B cell (primary cell): Measurements from ENCODE around the gene TENM3. TPM values are rescaled to one million over a fixed set of nuclear protein-coding genes. Genes with fewer than 3 reads are reported as not detected.

ENCODE experiments used
- ATAC-seq: fragments of 200-7000 bp; cut with Tn5 transposase; one replicate; pipeline ENCODE4 v1.10.0; 2021; ENCODE audit warnings: low read depth, mild to moderate bottlenecking, moderate number of reproducible peaks, moderate library complexity
- CTCF ChIA-PET: fragments of 350-600 bp; sonication (Branson Sonifier 250); formaldehyde crosslinking; loops from one replicate; lab custom pipeline; 2021; ENCODE audit warnings: antibody characterized with exemption, inconsistent platforms; lab: Charles Lee
- POLR2A ChIA-PET: fragments of 350-600 bp; sonication (Branson Sonifier 250); formaldehyde crosslinking; loops from one replicate; lab custom pipeline; 2021; ENCODE audit warnings: antibody characterized with exemption; lab: Charles Lee
- DNase-seq: peaks from one replicate; pipeline ENCODE4 v3.0.0; 2013
- H2AFZ ChIP-seq: 2 replicates; pipeline ENCODE4 v1.6.1; 2012; ENCODE audit warnings: mild to moderate bottlenecking, low read depth, low read length; ENCODE audit not compliant: insufficient read depth, poor library complexity, severe bottlenecking
- H3K27ac ChIP-seq, 2 donors: 1 replicate in 1 of 2; 2 replicates in 1 of 2; pipeline ENCODE4 v1.5.1; 2012 to 2013; ENCODE audit warnings: low read length in 2 of 2, mild to moderate bottlenecking in 2 of 2, moderate library complexity in 1 of 2
- H3K27me3 ChIP-seq, 4 experiments: fragments of 200-600 bp in 1 of 4; sonication (generic) in 1 of 4; replicated peaks in 1 of 4; 1 replicate in 2 of 4; 2 replicates in 2 of 4; pipeline versions ENCODE4 v1.6.1 to v1.7.0; 2013 to 2016; ENCODE audit warnings: low read length in 3 of 4, mild to moderate bottlenecking in 2 of 4, mixed read lengths in 1 of 4, moderate library complexity in 1 of 4; ENCODE audit not compliant: insufficient read depth in 4 of 4, control insufficient read depth in 3 of 4; ENCODE audit errors: control extremely low read depth in 1 of 4
- H3K36me3 ChIP-seq, 2 experiments: replicated peaks in 1 of 2; 1 replicate in 1 of 2; 2 replicates in 1 of 2; pipeline versions ENCODE4 v1.6.1 to v1.7.1; 2013; ENCODE audit warnings: low read length in 1 of 2; ENCODE audit not compliant: insufficient read depth in 2 of 2, control insufficient read depth in 1 of 2; ENCODE audit errors: control extremely low read depth in 1 of 2, extremely low read depth in 1 of 2
- H3K4me1 ChIP-seq, 2 donors: fragments of 200-600 bp in 1 of 2; sonication (generic) in 1 of 2; 1 replicate in 1 of 2; 2 replicates in 1 of 2; pipeline versions ENCODE4 v1.5.1 to v1.6.1; 2013 to 2017; ENCODE audit warnings: low read length in 2 of 2; ENCODE audit not compliant: control insufficient read depth in 2 of 2, insufficient read depth in 2 of 2
- H3K4me2 ChIP-seq: replicated peaks from 2 replicates; pipeline ENCODE3; 2012; ENCODE audit warnings: mild to moderate bottlenecking, low read depth, low read length; ENCODE audit not compliant: poor library complexity, severe bottlenecking
- H3K4me3 ChIP-seq, 5 experiments: fragments of 200-600 bp in 1 of 5; sonication (generic) in 1 of 5; 1 replicate in 3 of 5; 2 replicates in 2 of 5; pipeline versions ENCODE4 v1.5.1 to v1.7.0; 2011 to 2016; ENCODE audit warnings: low read length in 4 of 5, mild to moderate bottlenecking in 4 of 5, low read depth in 2 of 5, control low read depth in 1 of 5, moderate library complexity in 1 of 5; ENCODE audit not compliant: insufficient read depth in 1 of 5; ENCODE audit errors: control extremely low read depth in 1 of 5, extremely low read depth in 1 of 5
- H3K79me2 ChIP-seq: fragments of 200-600 bp; sonication (generic); one replicate; pipeline ENCODE4 v1.6.0; 2016; ENCODE audit warnings: low read length; ENCODE audit not compliant: control insufficient read depth, insufficient read depth
- H3K9ac ChIP-seq: fragments of 200-600 bp; sonication (generic); 2 replicates; pipeline ENCODE4 v1.6.1; 2017; ENCODE audit warnings: mild to moderate bottlenecking, low read length, moderate library complexity
- H3K9me3 ChIP-seq, 3 donors: one replicate each; pipeline versions ENCODE4 v1.6.1 to v1.7.1; 2013; ENCODE audit warnings: low read length in 2 of 3; ENCODE audit not compliant: control insufficient read depth in 2 of 3, insufficient read depth in 1 of 3; ENCODE audit errors: control extremely low read depth in 1 of 3
- H4K20me1 ChIP-seq: 2 replicates; pipeline ENCODE4 v1.6.0; 2012; ENCODE audit warnings: mild to moderate bottlenecking, low read length; ENCODE audit not compliant: insufficient read depth, control insufficient read depth, poor library complexity, severe bottlenecking
- H3K27ac Mint-ChIP-seq: one replicate; pipeline ENCODE4 v1.8.0; 2021; ENCODE audit warnings: mixed read lengths
- H3K27me3 Mint-ChIP-seq: one replicate; pipeline ENCODE4 v1.8.0; 2021; ENCODE audit warnings: mixed read lengths
- H3K4me1 Mint-ChIP-seq: one replicate; pipeline ENCODE4 v1.8.0; 2021; ENCODE audit warnings: mixed read lengths
- H3K4me3 Mint-ChIP-seq: one replicate; pipeline ENCODE4 v1.8.0; 2021; ENCODE audit warnings: mixed read lengths
- H3K9me3 Mint-ChIP-seq: one replicate; pipeline ENCODE4 v1.8.0; 2022; ENCODE audit warnings: mixed read lengths; ENCODE audit not compliant: insufficient read depth
- CTCF ChIP-seq: fragments of 200-600 bp; IDR thresholded peaks from one replicate; pipeline ENCODE4 v1.8.0; 2022; ENCODE audit warnings: antibody characterized with exemption, mild to moderate bottlenecking
- EZH2 ChIP-seq: IDR thresholded peaks from 2 replicates; pipeline ENCODE4 v1.6.1; 2012; ENCODE audit warnings: borderline replicate concordance, low read depth, mild to moderate bottlenecking, moderate library complexity, low read length; ENCODE audit not compliant: insufficient read depth, poor library complexity, severe bottlenecking
- WGBS: methylation state at CpG from one replicate; pipeline ENCODE4 v1.1.5; 2013; ENCODE audit warnings: missing lambda C conversion rate; ENCODE audit not compliant: insufficient coverage; 5-methylcytosine and 5-hydroxymethylcytosine counted together
- intact Hi-C: fragments of 100-400 bp; cut with micrococcal nuclease; formaldehyde crosslinking; loops from one replicate; pipeline ENCODE4 v1.10.0; 2022
- polyA plus RNA-seq: library from polyadenylated mRNA; depleted of rRNA; stranded (reverse); fragments of >200 nt; gene quantifications from 2 replicates; pipeline ENCODE4 v1.2.3, GENCODE V29; 2012
- total RNA-seq, 2 donors: library from RNA; stranded (reverse); fragments of 120-200 nt in 1 of 2; gene quantifications; 1 replicate in 1 of 2; 2 replicates in 1 of 2; pipeline versions ENCODE4 v1.2.3 to v1.2.4, GENCODE V29; 2013 to 2022

The TENM3 gene
- total and polyA plus RNA-seq, 2 donors (not counting 1 experiment from before 2014, with no cell fraction given), result not detected

DNA sequence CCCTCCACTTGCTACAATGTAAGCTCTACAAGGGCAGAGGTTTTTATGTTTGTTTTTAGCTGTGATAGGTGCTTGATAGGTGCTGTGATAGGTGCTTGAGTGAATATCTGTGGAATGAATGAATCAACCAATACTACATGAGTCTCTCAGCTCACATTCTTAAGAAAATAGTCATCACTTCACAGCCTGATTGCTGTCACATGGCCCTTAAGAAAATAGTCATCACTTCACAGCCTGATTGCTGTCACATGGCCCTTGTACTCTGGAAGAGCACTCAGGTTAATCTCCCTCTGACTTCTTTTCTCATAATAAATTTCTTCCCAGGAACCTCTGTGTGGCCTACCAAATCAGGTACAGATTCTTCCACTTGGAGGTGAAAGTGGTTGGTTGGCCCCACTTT, 335.2 kb downstream of the TENM3 start:
- no peak overlapping the region for H3K27ac ChIP-seq
- no peaks in the 10 kb centered on the region for H3K27me3 Mint-ChIP-seq
- H3K4me3 Mint-ChIP-seq, result no peak overlapping the region
- no peak overlapping the region for H3K27ac Mint-ChIP-seq
- peaks cover 0 to 3% (median 0%) of the 10 kb centered on the region in 4 experiments for H3K27me3 ChIP-seq
- ChIA-PET POLR2A (no interaction called here), CTCF (no interaction called here)
- H3K9me3 Mint-ChIP-seq, result no peaks in the 10 kb centered on the region
- intact Hi-C loops, result no loop called here
- no peaks in the 10 kb centered on the region for H3K79me2 ChIP-seq
- no peak overlapping the region for H3K4me3 ChIP-seq
- no peak for ATAC-seq
- H3K4me2 ChIP-seq, result no peak overlapping the region
- no peaks in the 10 kb centered on the region for H3K4me1 Mint-ChIP-seq
- no peaks in the 10 kb centered on the region for H4K20me1 ChIP-seq
- TF ChIP-seq CTCF (no peak), EZH2 (no peak)
- H3K9ac ChIP-seq, result no peak overlapping the region
- no peaks in the 10 kb centered on the region for H3K4me1 ChIP-seq
- H2AFZ ChIP-seq, result no peak overlapping the region
- H3K9me3 ChIP-seq, result no peaks in the 10 kb centered on the region
- no peak for DNase-seq
- H3K36me3 ChIP-seq, result no peaks in the 10 kb centered on the region

- H4K20me1 ChIP-seq, result no peaks in the 10 kb centered on the region
- ATAC-seq (no peak), DNase-seq (no peak)
- no peaks in the 10 kb centered on the region for H3K36me3 ChIP-seq
- no peak overlapping the region for H3K4me3 ChIP-seq
- H3K9me3 ChIP-seq, result peaks cover 0 to 3% (median 0%) of the 10 kb centered on the region in 3 donors
- Mint-ChIP-seq H3K27me3 (no peaks in the 10 kb centered on the region), H3K27ac (no peak overlapping the region), H3K4me3 (no peak overlapping the region), H3K9me3 (no peaks in the 10 kb centered on the region), H3K4me1 (no peaks in the 10 kb centered on the region)
- no peak overlapping the region for H3K9ac ChIP-seq
- peaks cover 0 to 3% (median 0%) of the 10 kb centered on the region in 4 experiments for H3K27me3 ChIP-seq
- no peak overlapping the region for H2AFZ ChIP-seq
- no peaks in the 10 kb centered on the region for H3K79me2 ChIP-seq
- CTCF ChIA-PET, result no interaction called here
- POLR2A ChIA-PET, result no interaction called here
- no peaks in the 10 kb centered on the region for H3K4me1 ChIP-seq
- no CpG with 5 or more reads among the region's 4 CpGs for WGBS
- no peak overlapping the region for H3K27ac ChIP-seq
- intact Hi-C loops, result no loop called here
- TF ChIP-seq CTCF (no peak), EZH2 (no peak)
- no peak overlapping the region for H3K4me2 ChIP-seq
Measured at GRCh38 chr4:182582245-182582644, 339.0 kb downstream of the TENM3 start.
